NCI-H510A (cell line): ENCODE data around the gene PJA2.

ENCODE experiments used
- DNase-seq: peaks from one replicate; lab custom pipeline; 2025; lab: John Stamatoyannopoulos, UW

The PJA2 gene

GRCh38 chr5:109349388-109349787, 60.4 kb downstream of the PJA2 start:
- no peak for DNase-seq

GRCh38 chr5:109347252-109347888, 62.4 kb downstream of the PJA2 start:
- DNase-seq, result no peak

GRCh38 chr5:109345699-109346098, 64.1 kb downstream of the PJA2 start:
- no peak for DNase-seq

- DNase-seq, result no peak
Measured at GRCh38 chr5:109340351-109340750, 69.4 kb downstream of the PJA2 start.

GRCh38 chr5:109335114-109335513, 74.7 kb downstream of the PJA2 start:
- no peak for DNase-seq

GRCh38 chr5:109334056-109334455, 75.7 kb downstream of the PJA2 start:
- no peak for DNase-seq

GRCh38 chr5:109329333-109330237, 80.2 kb downstream of the PJA2 start:
- no peak for DNase-seq

GRCh38 chr5:109328626-109329025, 81.1 kb downstream of the PJA2 start:
- no peak for DNase-seq

GRCh38 chr5:109327570-109327969, 82.2 kb downstream of the PJA2 start:
- DNase-seq, result no peak

- DNase-seq, result no peak
Measured at GRCh38 chr5:109326919-109327318, 82.9 kb downstream of the PJA2 start.

- DNase-seq, result no peak
Measured at GRCh38 chr5:109325456-109325855, 84.3 kb downstream of the PJA2 start.

GRCh38 chr5:109324931-109325330, 84.8 kb downstream of the PJA2 start:
- no peak for DNase-seq

- DNase-seq, result no peak
Measured at GRCh38 chr5:109324351-109324750, 85.4 kb downstream of the PJA2 start.

- no peak for DNase-seq
Measured at GRCh38 chr5:109322694-109323093, 87.1 kb downstream of the PJA2 start.

- no peak for DNase-seq
Measured at GRCh38 chr5:109319351-109319750, 90.4 kb downstream of the PJA2 start.

- DNase-seq, result no peak
Measured at GRCh38 chr5:109318455-109319108, 91.2 kb downstream of the PJA2 start.

- no peak for DNase-seq
Measured at GRCh38 chr5:109316634-109317033, 93.1 kb downstream of the PJA2 start.

- no peak for DNase-seq
Measured at GRCh38 chr5:109315245-109315644, 94.5 kb downstream of the PJA2 start.

- DNase-seq, result no peak
Measured at GRCh38 chr5:109313127-109313526, 96.6 kb downstream of the PJA2 start.

GRCh38 chr5:109312695-109313094, 97.1 kb downstream of the PJA2 start:
- no peak for DNase-seq

- no peak for DNase-seq
Measured at GRCh38 chr5:109310315-109310714, 99.5 kb downstream of the PJA2 start.

- DNase-seq, result no peak
Measured at GRCh38 chr5:109309326-109310063, 100.3 kb downstream of the PJA2 start.
